ENCODE measurements around the gene PAGR1. TPM values are rescaled to one million over a fixed set of nuclear protein-coding genes. Genes with fewer than 3 reads are reported as not detected.

Gene PAGR1
- total and polyA plus RNA-seq, 2 of the 8 experiments (the other 6 are each of a cell fraction or from before 2014, with no cell fraction given), result 35.4 to 56.4 TPM

DNA sequence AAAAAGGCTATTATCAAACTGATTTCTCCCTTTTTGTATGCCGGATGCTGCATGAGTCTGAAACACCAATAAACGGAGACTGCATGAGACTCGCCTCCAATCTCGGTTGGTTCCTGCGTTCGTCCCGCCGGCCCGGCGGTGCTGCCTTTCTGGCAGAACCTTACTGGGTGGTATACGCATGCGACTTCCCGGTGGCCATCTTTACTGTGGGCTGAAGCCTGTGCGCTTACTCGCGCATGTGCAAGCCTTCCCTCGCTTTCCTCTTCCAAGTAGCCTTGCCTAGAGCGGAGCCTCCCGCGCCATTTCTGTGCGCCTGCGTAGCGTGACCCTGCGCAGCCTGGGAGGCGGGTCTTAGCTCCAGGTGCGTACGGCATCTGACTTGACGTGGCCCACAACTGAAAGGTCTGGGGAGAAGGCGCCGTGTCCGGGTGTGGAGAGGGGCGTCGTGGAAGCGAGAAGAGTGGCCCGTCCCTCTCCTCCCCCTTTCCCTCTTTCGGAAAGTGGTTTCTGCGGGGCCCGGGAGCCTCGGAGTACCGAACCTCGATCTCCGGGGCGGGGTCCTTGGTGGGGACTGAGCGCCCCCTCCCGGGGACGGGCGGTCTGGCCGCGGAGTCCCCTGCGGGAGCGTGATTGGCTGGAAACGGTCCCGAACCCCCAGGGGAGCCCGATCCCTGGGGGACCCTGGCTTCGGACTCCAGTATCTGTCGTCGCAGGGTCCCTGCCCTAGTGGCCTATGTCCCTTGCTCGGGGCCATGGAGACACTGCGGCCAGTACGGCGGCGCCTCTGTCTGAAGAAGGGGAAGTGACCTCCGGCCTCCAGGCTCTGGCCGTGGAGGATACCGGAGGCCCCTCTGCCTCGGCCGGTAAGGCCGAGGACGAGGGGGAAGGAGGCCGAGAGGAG is at the start of gene PAGR1 (continued):
- TF ChIP-seq JUND (IDR thresholded peaks at IDR 0.05; ENCODE audit: low read length) (no peak), NRF1 (IDR thresholded peaks at IDR 0.05; ENCODE audit: low read depth, low read length) (peak; percentile 99), EZH2 (IDR thresholded peaks at IDR 0.05; ENCODE audit: low read depth, low read length, severe bottlenecking) (no peak), HDAC2 (IDR thresholded peaks at IDR 0.05; ENCODE audit: borderline replicate concordance in 1 of 2, low read depth in 2 of 2, low read length in 2 of 2) (0 out of 4 replicates have a peak, but pooled peaks of 1 of the 2 experiments have one; percentile 25), RNF2 (IDR thresholded peaks at IDR 0.05; ENCODE audit: borderline replicate concordance, low read depth, low read length, missing control alignments, poor library complexity, severe bottlenecking) (no peak), POLR2AphosphoS5 (IDR thresholded peaks at IDR 0.05; ENCODE audit: low read depth, low read length) (peak; percentile 93), SIX5 (IDR thresholded peaks at IDR 0.05; ENCODE audit: low read depth, low read length) (peak; percentile 47), SIRT6 (IDR thresholded peaks at IDR 0.05; ENCODE audit: low read length) (no peak), EGR1 (IDR thresholded peaks at IDR 0.05; ENCODE audit: borderline replicate concordance, low read depth, low read length) (no peak), FOSL1 (IDR thresholded peaks at IDR 0.05; ENCODE audit: insufficient read depth, low read depth, low read length) (no peak)
- TF ChIP-seq, protein P1, sequence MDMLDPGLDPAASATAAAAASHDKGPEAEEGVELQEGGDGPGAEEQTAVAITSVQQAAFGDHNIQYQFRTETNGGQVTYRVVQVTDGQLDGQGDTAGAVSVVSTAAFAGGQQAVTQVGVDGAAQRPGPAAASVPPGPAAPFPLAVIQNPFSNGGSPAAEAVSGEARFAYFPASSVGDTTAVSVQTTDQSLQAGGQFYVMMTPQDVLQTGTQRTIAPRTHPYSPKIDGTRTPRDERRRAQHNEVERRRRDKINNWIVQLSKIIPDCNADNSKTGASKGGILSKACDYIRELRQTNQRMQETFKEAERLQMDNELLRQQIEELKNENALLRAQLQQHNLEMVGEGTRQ (IDR thresholded peaks at IDR 0.05; ENCODE audit: low read length), result no peak
- TF ChIP-seq, protein P2, sequence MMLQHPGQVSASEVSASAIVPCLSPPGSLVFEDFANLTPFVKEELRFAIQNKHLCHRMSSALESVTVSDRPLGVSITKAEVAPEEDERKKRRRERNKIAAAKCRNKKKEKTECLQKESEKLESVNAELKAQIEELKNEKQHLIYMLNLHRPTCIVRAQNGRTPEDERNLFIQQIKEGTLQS (IDR thresholded peaks at IDR 0.05; ENCODE audit: insufficient read depth, low read depth, low read length), result peak; percentile 64
- TF ChIP-seq, protein P3, sequence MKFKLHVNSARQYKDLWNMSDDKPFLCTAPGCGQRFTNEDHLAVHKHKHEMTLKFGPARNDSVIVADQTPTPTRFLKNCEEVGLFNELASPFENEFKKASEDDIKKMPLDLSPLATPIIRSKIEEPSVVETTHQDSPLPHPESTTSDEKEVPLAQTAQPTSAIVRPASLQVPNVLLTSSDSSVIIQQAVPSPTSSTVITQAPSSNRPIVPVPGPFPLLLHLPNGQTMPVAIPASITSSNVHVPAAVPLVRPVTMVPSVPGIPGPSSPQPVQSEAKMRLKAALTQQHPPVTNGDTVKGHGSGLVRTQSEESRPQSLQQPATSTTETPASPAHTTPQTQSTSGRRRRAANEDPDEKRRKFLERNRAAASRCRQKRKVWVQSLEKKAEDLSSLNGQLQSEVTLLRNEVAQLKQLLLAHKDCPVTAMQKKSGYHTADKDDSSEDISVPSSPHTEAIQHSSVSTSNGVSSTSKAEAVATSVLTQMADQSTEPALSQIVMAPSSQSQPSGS (IDR thresholded peaks at IDR 0.05; ENCODE audit: low read length), result peak; percentile 50; the same call in 1 of the 2 replicates
